ENCODE results near the gene PPIG. TPM values are rescaled to one million over a fixed set of nuclear protein-coding genes. Genes with fewer than 3 reads are reported as not detected.
"Not testable (repeated sequence)": the region's sequence is repeated elsewhere in the genome, so short reads cannot be mapped to it uniquely, and the experiment has no call there.

Gene PPIG
- total RNA-seq, 1 experiment from 2014 or later, result 21.3 TPM

- no peak for DNase-seq (ENCODE audit: low spot score)
Observed at GRCh38 chr2:169663247-169663646, 79.1 kb downstream of the PPIG start.

DNA sequence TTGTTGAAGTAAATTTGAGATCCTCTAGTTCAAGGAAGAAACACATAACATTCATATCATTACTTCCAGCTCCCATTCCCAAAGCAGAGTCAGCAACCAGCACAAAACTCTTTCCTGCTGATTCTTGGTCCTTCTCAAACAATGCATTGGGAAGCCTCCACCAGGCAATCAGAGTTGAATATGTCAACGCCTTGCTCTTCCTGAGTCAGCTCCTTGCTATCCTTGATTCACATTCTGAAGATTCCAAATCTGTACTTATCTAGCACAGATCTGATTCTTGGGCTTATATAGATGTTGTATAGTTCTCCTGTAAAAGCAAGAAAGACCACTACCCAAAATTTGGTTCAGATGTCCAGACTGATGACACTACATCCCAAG is 80.4 kb downstream of the PPIG start:
- no peak for DNase-seq (ENCODE audit: low spot score)

DNA sequence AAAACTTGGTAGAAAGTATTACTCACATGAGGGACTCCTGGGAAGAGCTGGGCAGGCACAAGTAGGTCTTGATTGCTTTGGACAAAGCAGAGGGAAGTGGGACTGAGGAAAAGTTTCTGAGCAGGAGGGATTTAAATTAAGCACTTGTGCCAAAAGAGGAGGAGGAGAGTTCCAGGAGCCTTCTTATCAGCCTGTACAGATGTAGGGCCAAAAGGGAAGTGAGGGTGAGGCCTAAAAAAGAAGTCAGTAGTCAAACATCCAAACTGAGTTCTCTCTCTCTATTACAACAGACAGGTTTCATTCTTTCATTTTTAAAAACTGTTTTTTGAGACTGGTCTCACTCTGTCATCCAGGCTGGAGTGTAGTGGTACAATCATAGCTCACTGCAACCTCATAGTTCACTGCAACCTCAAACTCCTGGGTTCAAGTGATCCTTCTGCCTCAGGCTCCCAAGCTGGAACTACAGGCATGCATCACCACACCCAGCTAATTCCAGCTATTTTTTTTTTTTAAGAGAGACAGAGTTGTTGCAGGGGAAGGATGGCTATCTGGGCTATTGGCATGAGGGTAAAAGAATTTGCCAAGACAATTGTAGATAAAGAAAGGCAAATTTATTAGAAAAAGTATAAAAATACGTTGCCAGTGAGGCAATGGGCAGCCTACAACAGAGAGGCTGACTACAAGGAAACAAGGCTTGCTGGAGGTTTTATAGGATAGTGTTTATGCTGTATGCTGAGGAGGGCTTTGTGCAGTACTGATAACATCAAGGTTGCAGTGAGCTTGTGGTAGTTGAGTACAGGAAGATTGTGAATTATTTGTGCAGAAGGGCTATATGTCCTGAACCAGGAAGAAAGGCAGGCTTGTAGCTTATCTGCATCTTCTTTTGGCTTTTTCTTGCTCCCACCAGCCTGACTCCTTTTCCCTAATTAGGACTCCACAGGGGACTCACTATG is 81.1 kb downstream of the PPIG start:
- no peak for DNase-seq (ENCODE audit: low spot score)

DNA sequence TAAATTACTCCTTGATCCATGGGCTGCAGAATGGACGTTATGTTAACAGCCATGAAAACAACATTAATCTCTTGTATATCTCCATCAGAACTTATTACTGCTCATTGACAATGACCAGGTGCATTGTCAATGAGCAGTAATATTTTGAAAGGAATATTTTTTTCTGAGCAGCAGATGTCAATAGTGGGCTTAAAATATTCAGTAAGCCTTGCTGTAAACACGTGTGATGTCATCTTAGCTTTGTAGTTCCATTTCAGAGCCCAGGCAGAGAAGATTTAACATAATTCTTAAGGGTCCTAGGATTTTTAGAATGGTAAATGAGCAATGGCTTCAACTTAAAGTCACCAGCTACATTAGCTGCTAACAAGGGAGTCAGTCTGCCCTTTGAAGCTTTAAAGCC is 83.4 kb downstream of the PPIG start:
- DNase-seq (ENCODE audit: low spot score), result no peak

- DNase-seq (ENCODE audit: low spot score), result no peak
Observed at GRCh38 chr2:169670215-169670651, 86.1 kb downstream of the PPIG start.

DNA sequence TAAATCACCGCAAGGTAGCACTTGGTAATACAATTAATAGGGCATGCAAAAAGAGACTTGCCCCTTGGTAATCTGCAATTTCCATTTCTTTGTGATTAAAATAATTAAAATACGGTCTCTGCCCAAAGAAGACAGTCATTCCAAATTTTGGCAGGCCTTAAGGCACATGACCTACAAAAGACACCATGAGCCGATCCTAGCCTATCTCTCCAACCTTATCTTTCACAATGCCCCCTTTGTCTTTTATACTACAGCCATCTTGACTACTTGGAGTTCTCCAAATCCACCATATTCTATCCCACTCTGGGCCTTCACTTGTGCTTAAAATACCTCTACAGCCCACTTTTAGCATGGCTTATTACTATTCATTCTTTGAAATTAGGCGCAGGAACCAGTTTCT is 86.8 kb downstream of the PPIG start:
- DNase-seq (ENCODE audit: low spot score), result no peak

DNA sequence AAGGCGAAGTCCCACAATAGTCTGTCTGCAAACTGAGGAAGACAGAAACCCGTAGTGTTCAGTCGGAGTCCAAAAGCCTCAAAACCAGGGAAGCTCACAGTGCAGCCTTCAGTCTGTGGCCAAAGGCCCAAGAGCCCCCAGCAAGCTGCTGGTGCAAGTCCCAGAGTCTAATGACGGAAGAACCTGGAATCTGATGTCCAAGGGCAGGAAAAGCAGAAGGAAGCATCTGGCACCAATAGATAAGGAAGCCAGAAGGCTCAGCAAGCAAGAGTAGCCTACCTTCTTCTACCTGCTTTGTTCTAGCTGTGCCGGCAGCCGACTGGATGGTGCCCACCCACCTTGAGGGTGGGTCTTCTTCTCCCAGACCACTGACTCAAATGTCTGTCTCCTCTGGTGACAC is 88.3 kb downstream of the PPIG start:
- DNase-seq (ENCODE audit: low spot score), result no peak

DNA sequence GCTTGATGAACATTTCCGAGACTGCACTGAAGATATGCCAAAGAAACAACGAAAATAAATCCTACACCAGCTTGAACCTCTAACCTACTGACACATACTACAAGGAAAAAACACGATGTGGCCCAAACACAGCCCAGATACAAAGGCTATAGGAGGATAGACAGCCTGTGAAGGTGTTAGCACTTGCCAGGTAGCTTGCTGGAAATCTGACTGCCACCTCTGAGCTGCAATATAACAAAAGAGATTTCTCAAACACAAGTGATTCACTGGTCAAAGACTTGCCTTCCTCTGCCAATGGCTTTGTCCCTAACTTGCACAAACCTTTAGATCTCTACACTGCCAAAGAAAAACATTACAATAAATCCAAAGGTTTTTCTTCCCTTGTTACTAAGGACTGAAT is 89.0 kb downstream of the PPIG start:
- DNase-seq (ENCODE audit: low spot score), result no peak

GRCh38 chr2:169673921-169674320 is 89.8 kb downstream of the PPIG start:
- DNase-seq (ENCODE audit: low spot score), result no peak

GRCh38 chr2:169676357-169676756 is 92.2 kb downstream of the PPIG start:
- no peak for DNase-seq (ENCODE audit: low spot score)

- DNase-seq (ENCODE audit: low spot score), result no peak
Observed at GRCh38 chr2:169676850-169677249, 92.7 kb downstream of the PPIG start.

GRCh38 chr2:169683054-169683424 is 98.9 kb downstream of the PPIG start:
- DNase-seq (ENCODE audit: low spot score), result no peak

DNA sequence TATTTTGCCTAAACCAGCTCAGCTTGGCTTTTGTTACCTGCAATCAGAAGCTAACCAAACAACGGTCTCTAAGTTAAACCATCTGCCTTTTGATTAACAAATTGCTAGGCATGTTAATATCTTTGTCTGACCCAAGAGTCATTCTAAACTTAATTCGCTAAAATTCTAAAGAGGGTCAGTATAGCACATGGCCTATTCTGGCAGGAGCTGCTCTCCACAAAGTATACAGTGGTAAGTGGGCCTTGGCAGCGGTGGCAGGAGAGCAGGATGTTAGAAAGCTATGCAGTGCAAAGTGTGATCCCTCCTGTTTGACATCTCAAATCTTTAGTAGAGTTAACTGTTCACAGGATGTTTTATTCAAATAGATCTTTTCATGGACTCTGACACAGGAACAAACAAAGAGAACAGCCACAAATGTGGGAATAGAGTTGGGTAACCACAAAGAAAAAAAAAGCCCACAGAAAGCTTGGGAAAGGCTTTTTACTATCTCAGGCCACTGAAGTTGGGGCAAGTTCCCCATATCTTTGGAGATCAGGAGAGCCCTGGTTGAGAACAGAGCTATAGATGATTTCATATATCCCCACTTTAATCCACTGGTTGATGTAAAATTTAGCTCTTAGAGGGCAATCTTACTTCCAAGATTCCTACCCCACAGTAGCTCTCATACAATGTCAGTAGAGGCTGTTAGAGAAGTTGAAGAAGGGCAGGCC is 99.4 kb downstream of the PPIG start:
- no peak for DNase-seq (ENCODE audit: low spot score)

GRCh38 chr2:169684135-169684565 is 100.0 kb downstream of the PPIG start:
- no peak for DNase-seq (ENCODE audit: low spot score)

GRCh38 chr2:169684712-169685111 is 100.6 kb downstream of the PPIG start:
- not testable (repeated sequence) for DNase-seq (ENCODE audit: low spot score)

- not testable (repeated sequence) for DNase-seq (ENCODE audit: low spot score)
Observed at GRCh38 chr2:169686825-169687224, 102.7 kb downstream of the PPIG start.

DNA sequence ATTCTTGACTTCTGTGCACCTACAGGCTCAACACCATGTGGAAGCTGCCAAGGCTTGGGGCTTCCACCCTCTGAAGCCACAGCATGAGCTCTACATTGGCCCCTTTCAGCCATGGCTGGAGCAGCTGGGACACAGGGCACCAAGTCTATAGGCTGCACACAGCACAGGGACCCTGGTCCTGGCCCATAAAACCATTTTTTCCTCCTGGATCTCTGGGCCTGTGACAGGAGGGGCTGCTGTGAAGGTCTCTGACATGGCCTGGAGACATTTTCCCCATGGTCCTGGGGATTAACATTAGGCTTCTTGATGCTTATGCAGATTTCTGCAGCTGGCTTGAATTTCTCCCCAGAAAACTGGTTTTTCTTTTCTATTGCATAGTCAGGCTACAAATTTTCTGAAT is 103.8 kb downstream of the PPIG start:
- not testable (repeated sequence) for DNase-seq (ENCODE audit: low spot score)

GRCh38 chr2:169690958-169691357 is 106.8 kb downstream of the PPIG start:
- no peak for DNase-seq (ENCODE audit: low spot score)

Other genes with a start within 250 kb of the PPIG start
- gene LRP2, start 221.8 kb upstream of the PPIG start, total RNA-seq (2014; rRNA removed; shearing (Covaris generic)), result 0.10 and 0.29 TPM in 2 replicates
- 1.9 and 2.3 TPM in 2 replicates for gene BBS5, start 104.9 kb upstream of the PPIG start, total RNA-seq (2014; rRNA removed; shearing (Covaris generic))
- 0.23 TPM in 1 of 2 replicates, not detected in the other for gene KLHL41, start 74.6 kb upstream of the PPIG start, total RNA-seq (2014; rRNA removed; shearing (Covaris generic))
- 20.6 and 27.7 TPM in 2 replicates for gene FASTKD1, start 10.5 kb upstream of the PPIG start, total RNA-seq (2014; rRNA removed; shearing (Covaris generic))
- not detected in 2 replicates for gene CFAP210, start 110.1 kb downstream of the PPIG start, total RNA-seq (2014; rRNA removed; shearing (Covaris generic))
- 5.0 and 7.1 TPM in 2 replicates for gene PHOSPHO2, start 110.1 kb downstream of the PPIG start, total RNA-seq (2014; rRNA removed; shearing (Covaris generic))
- gene KLHL23, start 149.5 kb downstream of the PPIG start, total RNA-seq (2014; rRNA removed; shearing (Covaris generic)), result 9.4 and 11.7 TPM in 2 replicates
- gene SSB, start 214.5 kb downstream of the PPIG start, total RNA-seq (2014; rRNA removed; shearing (Covaris generic)), result 117 and 125 TPM in 2 replicates
- 96.3 and 128 TPM in 2 replicates for gene METTL5, start 240.6 kb downstream of the PPIG start, total RNA-seq (2014; rRNA removed; shearing (Covaris generic))
- 9.8 and 17.1 TPM in 2 replicates for gene UBR3, start 243.1 kb downstream of the PPIG start, total RNA-seq (2014; rRNA removed; shearing (Covaris generic))

All from H4 (cell line).